GM12865 (cell line): Measurements from ENCODE around the gene PUSL1.

Source experiments
- DNase-seq: peaks from one replicate; pipeline ENCODE4 v3.0.0; 2010; ENCODE audit warnings: low read depth
- H3K4me3 ChIP-seq: 2 replicates; pipeline ENCODE4 v1.5.1; 2011; ENCODE audit warnings: mild to moderate bottlenecking, low read depth, low read length, control low read depth
- TF ChIP-seq, protein P1 (sequence below): IDR thresholded peaks from 2 replicates; pipeline ENCODE4 v1.5.1; 2011; ENCODE audit warnings: low read length, control low read depth, low read depth, inconsistent platforms; ENCODE audit not compliant: insufficient read depth; ENCODE audit errors: missing control alignments

The PUSL1 gene

DNA sequence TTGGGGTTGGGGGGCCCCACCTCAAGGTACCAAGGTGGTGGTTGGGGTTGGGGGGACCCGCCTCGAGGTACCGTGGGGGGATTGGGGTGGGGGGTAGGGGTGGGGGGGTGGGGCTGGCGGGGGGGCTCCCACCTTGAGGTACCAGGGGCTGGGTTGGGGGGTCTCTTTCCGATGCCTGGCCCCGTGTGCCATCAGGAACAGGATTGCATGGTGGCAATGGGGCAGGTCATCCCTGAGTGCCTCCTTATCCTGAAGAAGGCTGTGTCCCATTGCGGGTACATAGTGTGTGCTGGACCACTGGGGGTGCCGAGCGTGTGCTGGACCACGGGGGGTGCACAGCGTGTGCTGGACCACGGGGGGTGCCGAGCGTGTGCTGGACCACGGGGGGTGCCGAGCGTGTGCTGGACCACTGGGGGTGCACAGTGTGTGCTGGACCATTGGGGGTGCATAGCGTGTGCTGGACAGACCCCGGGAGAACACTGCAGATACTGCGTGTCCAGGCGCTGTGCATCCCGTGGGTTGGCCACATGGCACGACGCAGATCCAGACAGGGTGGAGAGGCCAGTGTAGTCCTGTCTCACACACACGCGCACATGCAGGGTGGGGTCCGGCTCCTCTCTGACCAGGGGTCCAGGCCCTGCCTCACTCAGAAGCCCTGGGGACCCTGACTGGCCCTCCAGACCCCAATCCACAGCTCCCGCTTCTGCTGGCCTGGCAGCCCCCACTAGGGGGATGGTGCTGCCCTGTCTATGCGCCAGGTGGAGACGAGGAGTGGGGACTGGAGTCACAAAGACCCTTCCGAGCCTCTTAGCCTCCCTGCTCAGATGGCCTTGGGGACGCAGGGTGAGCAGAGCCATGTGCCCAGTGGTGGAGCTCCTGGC, 23.9 kb upstream of the PUSL1 start:
- TF ChIP-seq, protein P1, sequence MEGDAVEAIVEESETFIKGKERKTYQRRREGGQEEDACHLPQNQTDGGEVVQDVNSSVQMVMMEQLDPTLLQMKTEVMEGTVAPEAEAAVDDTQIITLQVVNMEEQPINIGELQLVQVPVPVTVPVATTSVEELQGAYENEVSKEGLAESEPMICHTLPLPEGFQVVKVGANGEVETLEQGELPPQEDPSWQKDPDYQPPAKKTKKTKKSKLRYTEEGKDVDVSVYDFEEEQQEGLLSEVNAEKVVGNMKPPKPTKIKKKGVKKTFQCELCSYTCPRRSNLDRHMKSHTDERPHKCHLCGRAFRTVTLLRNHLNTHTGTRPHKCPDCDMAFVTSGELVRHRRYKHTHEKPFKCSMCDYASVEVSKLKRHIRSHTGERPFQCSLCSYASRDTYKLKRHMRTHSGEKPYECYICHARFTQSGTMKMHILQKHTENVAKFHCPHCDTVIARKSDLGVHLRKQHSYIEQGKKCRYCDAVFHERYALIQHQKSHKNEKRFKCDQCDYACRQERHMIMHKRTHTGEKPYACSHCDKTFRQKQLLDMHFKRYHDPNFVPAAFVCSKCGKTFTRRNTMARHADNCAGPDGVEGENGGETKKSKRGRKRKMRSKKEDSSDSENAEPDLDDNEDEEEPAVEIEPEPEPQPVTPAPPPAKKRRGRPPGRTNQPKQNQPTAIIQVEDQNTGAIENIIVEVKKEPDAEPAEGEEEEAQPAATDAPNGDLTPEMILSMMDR: no peak
- no peak overlapping the region for H3K4me3 ChIP-seq
- DNase-seq: no peak

DNA sequence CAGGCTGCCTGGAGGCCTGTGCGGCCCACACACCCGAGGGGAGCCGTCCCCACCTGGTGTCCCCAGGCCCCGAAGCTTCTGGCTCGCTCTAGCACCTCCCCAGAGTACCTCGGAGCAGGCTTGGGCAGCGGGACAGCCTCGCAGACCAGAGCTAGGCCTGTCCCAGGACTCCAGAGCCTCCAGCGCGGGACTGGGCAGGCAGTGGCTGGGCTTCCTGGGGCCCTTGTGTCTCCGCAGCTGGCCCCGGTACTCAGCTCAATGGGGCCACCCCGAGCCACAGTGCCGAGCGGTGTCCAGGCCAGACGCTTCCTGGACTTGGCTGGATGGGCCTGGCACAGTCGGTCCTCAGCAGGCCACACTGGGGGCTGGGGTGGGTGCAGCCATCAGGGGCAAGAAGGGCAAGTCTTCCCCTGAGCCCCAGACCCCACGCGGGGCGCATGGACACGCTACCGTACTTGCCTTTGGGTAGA, 23.3 kb upstream of the PUSL1 start:
- H3K4me3 ChIP-seq: no peak overlapping the region
- TF ChIP-seq, protein P1: no peak
- DNase-seq: no peak

DNA sequence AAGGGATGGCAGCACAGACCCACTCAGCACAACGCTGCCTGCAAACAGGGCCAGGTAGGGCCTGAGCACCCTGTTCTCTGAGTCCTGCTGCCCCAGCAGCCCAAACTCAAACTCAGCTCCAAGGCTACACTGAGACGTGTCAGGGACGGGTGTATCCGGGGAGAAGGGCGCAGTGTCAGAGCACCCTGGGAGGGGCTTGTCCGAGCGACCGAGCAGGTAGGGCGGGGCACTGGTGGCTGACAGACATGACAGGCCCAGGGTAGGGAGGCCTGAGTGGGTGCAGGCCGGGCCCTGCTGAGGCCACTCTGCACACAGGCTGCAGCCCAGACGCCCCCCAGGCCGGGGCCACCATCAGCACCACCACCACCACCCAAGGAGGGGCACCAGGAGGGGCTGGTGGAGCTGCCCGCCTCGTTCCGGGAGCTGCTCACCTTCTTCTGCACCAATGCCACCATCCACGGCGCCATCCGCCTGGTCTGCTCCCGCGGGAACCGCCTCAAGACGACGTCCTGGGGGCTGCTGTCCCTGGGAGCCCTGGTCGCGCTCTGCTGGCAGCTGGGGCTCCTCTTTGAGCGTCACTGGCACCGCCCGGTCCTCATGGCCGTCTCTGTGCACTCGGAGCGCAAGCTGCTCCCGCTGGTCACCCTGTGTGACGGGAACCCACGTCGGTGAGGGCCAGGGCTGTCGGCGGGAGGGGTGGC, 22.6 kb upstream of the PUSL1 start:
- TF ChIP-seq, protein P1: no peak
- no peak for DNase-seq
- no peak overlapping the region for H3K4me3 ChIP-seq

DNA sequence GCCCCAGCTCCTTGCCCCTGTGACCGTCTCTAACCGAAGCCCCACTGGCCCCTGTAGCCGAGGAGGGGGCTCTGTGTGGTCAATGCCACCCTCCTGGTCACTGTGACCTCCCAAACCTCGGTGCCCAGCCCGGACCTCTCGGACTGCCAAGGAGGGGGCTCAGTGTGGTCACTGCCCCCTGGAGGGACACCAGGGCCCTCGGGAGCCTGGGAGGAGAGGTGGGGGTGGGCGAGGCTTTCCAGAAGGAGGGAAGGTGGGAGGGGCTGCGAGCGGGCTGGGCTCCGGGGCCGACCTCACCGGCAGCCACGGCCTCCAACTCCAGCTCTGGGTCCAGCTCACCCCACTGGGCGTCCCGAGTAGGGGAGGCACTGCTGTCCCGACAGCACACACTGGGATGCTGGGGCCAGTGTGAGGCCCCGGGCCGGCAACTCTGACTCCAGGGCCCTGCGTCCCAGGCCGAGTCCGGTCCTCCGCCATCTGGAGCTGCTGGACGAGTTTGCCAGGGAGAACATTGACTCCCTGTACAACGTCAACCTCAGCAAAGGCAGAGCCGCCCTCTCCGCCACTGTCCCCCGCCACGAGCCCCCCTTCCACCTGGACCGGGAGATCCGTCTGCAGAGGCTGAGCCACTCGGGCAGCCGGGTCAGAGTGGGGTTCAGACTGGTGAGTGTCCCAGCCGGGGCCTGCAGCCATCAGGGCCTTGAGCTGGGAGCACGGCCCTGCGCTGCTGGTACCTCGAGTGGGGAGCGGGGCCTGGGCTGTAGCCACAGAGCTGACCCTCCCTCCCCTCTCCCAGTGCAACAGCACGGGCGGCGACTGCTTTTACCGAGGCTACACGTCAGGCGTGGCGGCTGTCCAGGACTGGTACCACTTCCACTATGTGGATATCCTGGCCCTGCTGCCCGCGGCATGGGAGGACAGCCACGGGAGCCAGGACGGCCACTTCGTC, 21.8 kb upstream of the PUSL1 start:
- H3K4me3 ChIP-seq: no peak overlapping the region
- no peak for DNase-seq
- TF ChIP-seq, protein P1: no peak

DNA sequence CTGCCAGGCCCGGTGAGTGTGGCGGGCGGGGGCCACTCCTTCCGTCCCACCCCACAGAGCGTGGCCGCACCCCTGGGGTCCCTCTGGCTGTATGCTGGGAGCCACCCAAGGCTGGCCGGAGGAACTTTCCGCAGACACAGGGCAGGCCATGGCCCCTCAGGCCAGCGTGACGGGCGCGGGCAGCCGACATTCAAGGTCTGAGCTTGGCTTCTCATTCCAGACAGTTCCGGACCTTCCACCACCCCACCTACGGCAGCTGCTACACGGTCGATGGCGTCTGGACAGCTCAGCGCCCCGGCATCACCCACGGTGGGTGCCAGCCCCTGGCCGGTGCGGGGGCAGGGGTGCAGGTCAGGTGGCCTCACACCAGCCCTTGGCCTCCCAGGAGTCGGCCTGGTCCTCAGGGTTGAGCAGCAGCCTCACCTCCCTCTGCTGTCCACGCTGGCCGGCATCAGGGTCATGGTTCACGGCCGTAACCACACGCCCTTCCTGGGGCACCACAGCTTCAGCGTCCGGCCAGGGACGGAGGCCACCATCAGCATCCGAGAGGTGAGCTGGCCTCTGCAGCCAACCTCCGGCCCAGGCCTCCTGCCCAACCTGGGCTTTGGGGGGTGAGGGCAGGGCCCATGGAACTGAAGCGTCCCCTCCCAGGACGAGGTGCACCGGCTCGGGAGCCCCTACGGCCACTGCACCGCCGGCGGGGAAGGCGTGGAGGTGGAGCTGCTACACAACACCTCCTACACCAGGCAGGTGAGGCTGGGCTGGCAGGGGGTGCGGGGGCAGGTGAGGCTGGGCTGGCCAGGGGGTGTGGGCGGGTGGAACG, 20.9 kb upstream of the PUSL1 start:
- no peak overlapping the region for H3K4me3 ChIP-seq
- TF ChIP-seq, protein P1: no peak
- no peak for DNase-seq
